Left lung (tissue), 10 donors: Measurements from ENCODE around the gene KRTAP10-6. TPM values are rescaled to one million over a fixed set of nuclear protein-coding genes. Genes with fewer than 3 reads are reported as not detected.

Experiments used
- ATAC-seq: fragments of 200-7000 bp; cut with Tn5 transposase; one replicate; pipeline ENCODE4 v1.9.1; 2020; ENCODE audit warnings: moderate library complexity
- DNase-seq, 4 donors: peaks; one replicate each; pipeline ENCODE4 v3.0.0-alpha.2; 2013 to 2020
- H3K27ac ChIP-seq, 2 donors: fragments of 200-600 bp; sonication (generic) in 1 of 2; one replicate each; pipeline versions ENCODE4 v1.5.0 to v1.8.0; 2020 to 2021
- H3K27me3 ChIP-seq, 2 donors: fragments of 200-600 bp; sonication (generic) in 1 of 2; one replicate each; pipeline versions ENCODE4 v1.5.0 to v1.8.0; 2020 to 2021
- H3K36me3 ChIP-seq, 2 donors: fragments of 200-600 bp; sonication (generic) in 1 of 2; one replicate each; pipeline versions ENCODE4 v1.5.0 to v1.8.0; 2020 to 2021
- H3K4me1 ChIP-seq, 2 donors: fragments of 200-600 bp; one replicate each; pipeline ENCODE4 v1.8.0; 2021
- H3K4me3 ChIP-seq, 2 donors: fragments of 200-600 bp; sonication (generic) in 1 of 2; one replicate each; pipeline versions ENCODE4 v1.5.0 to v1.8.0; 2020 to 2021; ENCODE audit warnings: mild to moderate bottlenecking in 1 of 2
- H3K9me3 ChIP-seq, 2 donors: fragments of 200-600 bp; sonication (generic) in 1 of 2; one replicate each; pipeline versions ENCODE4 v1.5.0 to v1.8.0; 2020 to 2021
- intact Hi-C, 2 donors: fragments of 100-400 bp; cut with DNase I; formaldehyde crosslinking; loops; one replicate each; pipeline versions ENCODE4 v1.11.2 to v1.14.2; 2022
- polyA plus RNA-seq, 6 donors: library from polyadenylated mRNA; unstranded; fragments of 120-200 nt; gene quantifications; one replicate each; pipeline ENCODE4 v1.2.1, GENCODE V29; 2013; ENCODE audit not compliant: insufficient read length in 6 of 6
- total RNA-seq, 2 donors: library from RNA; stranded (reverse); fragmentation: NEBNext Ultra II Directional; extraction: Animal tissue kit (Norgen Biotek cat#: 25700); gene quantifications; one replicate each; pipeline ENCODE4 v1.2.1, GENCODE V29; 2021
- TF ChIP-seq, protein P1 (sequence below), 2 donors: fragments of 200-600 bp; sonication (generic) in 1 of 2; IDR thresholded peaks; one replicate each; pipeline versions ENCODE4 v1.5.0 to v1.8.0; 2021; ENCODE audit warnings: antibody characterized with exemption in 2 of 2
- donor health status: DM: no; HTN: yes; CAD: no.
- donor health status: DM: no; HTN: no; CAD: no.

KRTAP10-6 gene
- total and polyA plus RNA-seq, 8 donors: not detected

DNA sequence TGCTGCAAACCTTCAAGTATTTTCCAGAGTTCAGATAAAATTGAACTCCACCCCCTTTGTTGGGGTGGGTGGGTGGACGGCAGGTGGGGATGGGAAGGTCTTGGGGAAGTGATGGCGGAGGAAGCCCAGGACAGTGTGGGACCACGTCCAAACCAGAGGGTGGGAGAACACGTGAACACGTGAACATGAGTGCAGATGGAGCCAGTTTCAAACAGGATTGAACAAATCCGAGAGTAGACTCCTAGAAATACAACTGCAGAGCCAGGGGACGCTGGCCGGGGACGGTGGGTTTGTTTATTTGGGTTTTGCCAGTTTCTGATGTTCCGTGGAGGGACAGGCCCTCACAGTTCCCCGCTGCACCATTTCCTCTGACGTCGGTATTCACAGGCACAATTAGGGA lies 43.9 kb downstream of the KRTAP10-6 start:
- no peak overlapping the region for H3K27ac ChIP-seq
- TF ChIP-seq, protein P1, sequence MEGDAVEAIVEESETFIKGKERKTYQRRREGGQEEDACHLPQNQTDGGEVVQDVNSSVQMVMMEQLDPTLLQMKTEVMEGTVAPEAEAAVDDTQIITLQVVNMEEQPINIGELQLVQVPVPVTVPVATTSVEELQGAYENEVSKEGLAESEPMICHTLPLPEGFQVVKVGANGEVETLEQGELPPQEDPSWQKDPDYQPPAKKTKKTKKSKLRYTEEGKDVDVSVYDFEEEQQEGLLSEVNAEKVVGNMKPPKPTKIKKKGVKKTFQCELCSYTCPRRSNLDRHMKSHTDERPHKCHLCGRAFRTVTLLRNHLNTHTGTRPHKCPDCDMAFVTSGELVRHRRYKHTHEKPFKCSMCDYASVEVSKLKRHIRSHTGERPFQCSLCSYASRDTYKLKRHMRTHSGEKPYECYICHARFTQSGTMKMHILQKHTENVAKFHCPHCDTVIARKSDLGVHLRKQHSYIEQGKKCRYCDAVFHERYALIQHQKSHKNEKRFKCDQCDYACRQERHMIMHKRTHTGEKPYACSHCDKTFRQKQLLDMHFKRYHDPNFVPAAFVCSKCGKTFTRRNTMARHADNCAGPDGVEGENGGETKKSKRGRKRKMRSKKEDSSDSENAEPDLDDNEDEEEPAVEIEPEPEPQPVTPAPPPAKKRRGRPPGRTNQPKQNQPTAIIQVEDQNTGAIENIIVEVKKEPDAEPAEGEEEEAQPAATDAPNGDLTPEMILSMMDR (IDR thresholded peaks at IDR 0.05): no peak
- no peak overlapping the region for H3K4me3 ChIP-seq
- intact Hi-C loops: no loop called here
- peaks cover 0 to 63% of the 10 kb centered on the region in 2 donors for H3K27me3 ChIP-seq
- no peaks in the 10 kb centered on the region for H3K4me1 ChIP-seq
- H3K9me3 ChIP-seq: peaks cover 0 to 15% of the 10 kb centered on the region in 2 donors
- no peaks in the 10 kb centered on the region for H3K36me3 ChIP-seq
- ATAC-seq: no peak
- no peak for DNase-seq

- intact Hi-C loops: no loop called here
- TF ChIP-seq, protein P1 (IDR thresholded peaks at IDR 0.05): no peak
- ATAC-seq (no peak), DNase-seq (no peak)
- Histone ChIP-seq H3K27me3 (peaks cover 0 to 63% of the 10 kb centered on the region in 2 donors), H3K4me1 (no peaks in the 10 kb centered on the region), H3K4me3 (no peak overlapping the region), H3K27ac (no peak overlapping the region), H3K9me3 (peaks cover 0 to 20% of the 10 kb centered on the region in 2 donors), H3K36me3 (no peaks in the 10 kb centered on the region)
These were observed 44.5 kb downstream of the KRTAP10-6 start for GRCh38 chr21:44547656-44548331.

DNA sequence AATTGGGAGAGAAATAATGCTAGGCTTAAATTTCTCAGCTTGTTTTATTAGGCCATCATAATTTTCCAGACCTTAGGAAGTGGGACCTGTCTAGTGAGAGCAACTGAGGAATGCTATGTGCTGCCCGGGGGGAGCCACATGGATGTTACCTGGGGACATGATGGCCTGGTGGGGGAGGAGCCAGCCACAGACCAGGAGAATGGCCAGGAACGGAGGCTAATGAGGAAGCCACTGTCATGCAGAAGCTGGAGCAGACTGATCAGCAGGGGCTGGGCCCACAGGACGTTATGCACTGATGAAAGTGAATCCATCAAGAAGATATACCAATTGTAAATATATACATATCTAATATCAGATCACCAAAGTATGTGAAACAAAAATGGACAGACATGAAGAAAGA lies 47.7 kb downstream of the KRTAP10-6 start:
- no peak for ATAC-seq
- TF ChIP-seq, protein P1 (IDR thresholded peaks at IDR 0.05): no peak
- no peak overlapping the region for H3K4me3 ChIP-seq
- no peak overlapping the region for H3K27ac ChIP-seq
- DNase-seq: no peak
- no peaks in the 10 kb centered on the region for H3K36me3 ChIP-seq
- peaks cover 0 to 29% of the 10 kb centered on the region in 2 donors for H3K9me3 ChIP-seq
- H3K4me1 ChIP-seq: no peaks in the 10 kb centered on the region
- intact Hi-C loops: no loop called here
- peaks cover 0 to 32% of the 10 kb centered on the region in 2 donors for H3K27me3 ChIP-seq

DNA sequence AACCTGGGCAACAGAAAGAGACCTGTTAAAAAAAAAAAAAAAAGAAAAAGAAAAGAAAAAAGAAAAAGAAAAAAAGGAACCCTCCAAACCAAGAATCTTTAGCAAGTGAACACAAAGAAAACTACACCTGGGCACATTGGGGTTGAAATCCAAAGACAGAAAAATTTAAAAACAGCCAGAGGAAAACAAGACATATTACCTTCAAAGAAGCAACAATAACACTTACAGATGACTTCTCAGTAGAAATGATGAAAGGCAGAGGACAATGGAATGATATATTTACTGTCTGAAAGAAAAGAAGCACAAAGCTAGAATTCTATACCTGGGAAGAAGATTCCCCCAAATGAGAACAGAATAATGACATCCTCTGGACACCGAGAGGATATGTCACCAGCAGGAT lies 49.6 kb downstream of the KRTAP10-6 start:
- Histone ChIP-seq H3K4me3 (no peak overlapping the region), H3K36me3 (no peaks in the 10 kb centered on the region), H3K27ac (no peak overlapping the region), H3K27me3 (peaks cover 0 to 20% of the 10 kb centered on the region in 2 donors), H3K9me3 (peaks cover 0 to 29% of the 10 kb centered on the region in 2 donors), H3K4me1 (no peaks in the 10 kb centered on the region)
- intact Hi-C loops: no loop called here
- ATAC-seq (no peak), DNase-seq (no peak)
- TF ChIP-seq, protein P1 (IDR thresholded peaks at IDR 0.05): no peak

Other genes with a start within 250 kb of the KRTAP10-6 start
- gene TRPM2, start 238.9 kb downstream of the KRTAP10-6 start, total RNA-seq: 10 to 100 TPM; 11.0 to 25.6 TPM
- gene TRPM2, start 238.9 kb downstream of the KRTAP10-6 start, polyA plus RNA-seq: 1 to 10 TPM; 1.2 to 1.8 (median 1.5) TPM
- 1 to 10 TPM; 2.4 to 5.7 TPM for gene LRRC3, start 137.0 kb downstream of the KRTAP10-6 start, total RNA-seq
- gene LRRC3, start 137.0 kb downstream of the KRTAP10-6 start, polyA plus RNA-seq: 1 to 10 TPM; 4.9 to 7.0 (median 6.3) TPM
- gene KRTAP10-1, start 52.3 kb downstream of the KRTAP10-6 start, total RNA-seq: not detected
- not detected for gene KRTAP10-1, start 52.3 kb downstream of the KRTAP10-6 start, polyA plus RNA-seq
- under 1 TPM in 1 of 2 donors, not detected in 1; 0.24 TPM for gene KRTAP10-2, start 41.0 kb downstream of the KRTAP10-6 start, total RNA-seq
- not detected for gene KRTAP10-2, start 41.0 kb downstream of the KRTAP10-6 start, polyA plus RNA-seq
- gene KRTAP10-3, start 33.7 kb downstream of the KRTAP10-6 start, total RNA-seq: not detected
- gene KRTAP10-3, start 33.7 kb downstream of the KRTAP10-6 start, polyA plus RNA-seq: not detected
- not detected for gene KRTAP10-4, start 18.8 kb downstream of the KRTAP10-6 start, total RNA-seq
- gene KRTAP10-4, start 18.8 kb downstream of the KRTAP10-6 start, polyA plus RNA-seq: not detected
- not detected for gene KRTAP10-5, start 11.9 kb downstream of the KRTAP10-6 start, total RNA-seq
- not detected for gene KRTAP10-5, start 11.9 kb downstream of the KRTAP10-6 start, polyA plus RNA-seq
- gene KRTAP10-7, start 8.1 kb upstream of the KRTAP10-6 start, total RNA-seq: not detected
- gene KRTAP10-7, start 8.1 kb upstream of the KRTAP10-6 start, polyA plus RNA-seq: not detected
- not detected for gene KRTAP10-8, start 19.6 kb upstream of the KRTAP10-6 start, total RNA-seq
- not detected for gene KRTAP10-8, start 19.6 kb upstream of the KRTAP10-6 start, polyA plus RNA-seq
- not detected for gene KRTAP10-9, start 34.6 kb upstream of the KRTAP10-6 start, total RNA-seq
- gene KRTAP10-9, start 34.6 kb upstream of the KRTAP10-6 start, polyA plus RNA-seq: not detected
- gene KRTAP10-10, start 44.9 kb upstream of the KRTAP10-6 start, total RNA-seq: not detected
- gene KRTAP10-10, start 44.9 kb upstream of the KRTAP10-6 start, polyA plus RNA-seq: not detected
- gene KRTAP10-11, start 53.9 kb upstream of the KRTAP10-6 start, total RNA-seq: not detected
- gene KRTAP10-11, start 53.9 kb upstream of the KRTAP10-6 start, polyA plus RNA-seq: not detected
- gene KRTAP12-4, start 62.2 kb upstream of the KRTAP10-6 start, total RNA-seq: not detected
- gene KRTAP12-4, start 62.2 kb upstream of the KRTAP10-6 start, polyA plus RNA-seq: not detected
- gene KRTAP12-3, start 65.4 kb upstream of the KRTAP10-6 start, total RNA-seq: not detected
- not detected for gene KRTAP12-3, start 65.4 kb upstream of the KRTAP10-6 start, polyA plus RNA-seq
- not detected for gene KRTAP12-2, start 74.4 kb upstream of the KRTAP10-6 start, total RNA-seq
- gene KRTAP12-2, start 74.4 kb upstream of the KRTAP10-6 start, polyA plus RNA-seq: not detected
- not detected for gene KRTAP12-1, start 89.7 kb upstream of the KRTAP10-6 start, total RNA-seq
- not detected for gene KRTAP12-1, start 89.7 kb upstream of the KRTAP10-6 start, polyA plus RNA-seq
- not detected for gene KRTAP10-12, start 104.7 kb upstream of the KRTAP10-6 start, total RNA-seq
- not detected for gene KRTAP10-12, start 104.7 kb upstream of the KRTAP10-6 start, polyA plus RNA-seq
- under 1 TPM; 0.10 to 0.26 TPM for gene TSPEAR, start 119.1 kb upstream of the KRTAP10-6 start, total RNA-seq
- 1 to 10 TPM; 2.4 to 4.7 (median 3.5) TPM for gene TSPEAR, start 119.1 kb upstream of the KRTAP10-6 start, polyA plus RNA-seq
- 10 to 100 TPM; 75.0 to 90.9 TPM for gene UBE2G2, start 209.3 kb upstream of the KRTAP10-6 start, total RNA-seq
- 100 to 1,000 TPM; 119 to 157 (median 139) TPM for gene UBE2G2, start 209.3 kb upstream of the KRTAP10-6 start, polyA plus RNA-seq
- gene SUMO3, start 225.6 kb upstream of the KRTAP10-6 start, total RNA-seq: 10 to 100 TPM; 92.4 to 99.3 TPM
- 100 to 1,000 TPM; 114 to 136 (median 123) TPM for gene SUMO3, start 225.6 kb upstream of the KRTAP10-6 start, polyA plus RNA-seq